Astrocyte (in vitro differentiated cells and primary cell): ENCODE data around the gene NAT14. TPM values are rescaled to one million over a fixed set of nuclear protein-coding genes. Genes with fewer than 3 reads are reported as not detected.
"Not testable (repeated sequence)": the region's sequence is repeated elsewhere in the genome, so short reads cannot be mapped to it uniquely, and the experiment has no call there.

Source experiments
- DNase-seq: peaks from one replicate; pipeline ENCODE4 v3.0.0-alpha.2; 2010; ENCODE audit warnings: low read depth
- FAIRE-seq: peaks from 2 replicates; lab custom pipeline; 2011; peaks lifted over from hg19 to GRCh38; lab: Jason Lieb, UNC
- H2AFZ ChIP-seq: 2 replicates; pipeline ENCODE4 v1.6.0; 2012; ENCODE audit warnings: low read depth, low read length, inconsistent platforms
- H3K27ac ChIP-seq: 2 replicates; pipeline ENCODE4 v1.5.1; 2011; ENCODE audit warnings: low read depth, low read length, inconsistent platforms
- H3K27me3 ChIP-seq: 2 replicates; pipeline ENCODE4 v1.6.0; 2011; ENCODE audit warnings: low read length, inconsistent platforms; ENCODE audit not compliant: insufficient read depth
- H3K36me3 ChIP-seq: 2 replicates; pipeline ENCODE4 v1.5.1; 2011; ENCODE audit warnings: low read length, inconsistent platforms; ENCODE audit not compliant: insufficient read depth
- H3K4me1 ChIP-seq: 2 replicates; pipeline ENCODE4 v1.5.1; 2011; ENCODE audit warnings: low read length, inconsistent platforms; ENCODE audit not compliant: insufficient read depth
- H3K4me2 ChIP-seq: 2 replicates; pipeline ENCODE4 v1.6.0; 2012; ENCODE audit warnings: low read length, inconsistent platforms
- H3K4me3 ChIP-seq: 2 replicates; pipeline ENCODE4 v1.5.1; 2011; ENCODE audit warnings: low read depth, mild to moderate bottlenecking, low read length, inconsistent platforms; ENCODE audit not compliant: insufficient read depth
- H3K79me2 ChIP-seq: 2 replicates; pipeline ENCODE4 v1.6.0; 2012; ENCODE audit warnings: mild to moderate bottlenecking, low read length, inconsistent platforms; ENCODE audit not compliant: insufficient read depth
- H3K9ac ChIP-seq: 2 replicates; pipeline ENCODE4 v1.6.0; 2012; ENCODE audit warnings: mild to moderate bottlenecking, low read length, inconsistent platforms
- H3K9me3 ChIP-seq: 2 replicates; pipeline ENCODE4 v1.5.1; 2012; ENCODE audit warnings: low read depth, mild to moderate bottlenecking, low read length, inconsistent platforms; ENCODE audit not compliant: insufficient read depth
- H4K20me1 ChIP-seq: 2 replicates; pipeline ENCODE4 v1.6.0; 2012; ENCODE audit warnings: low read length, inconsistent platforms; ENCODE audit not compliant: insufficient read depth
- H3K27ac Mint-ChIP-seq: one replicate; pipeline ENCODE4 v1.8.0; 2021; ENCODE audit warnings: mild to moderate bottlenecking, mixed read lengths; ENCODE audit not compliant: unreplicated experiment
- H3K27me3 Mint-ChIP-seq: one replicate; pipeline ENCODE4 v1.8.0; 2021; ENCODE audit warnings: low read depth, mixed read lengths; ENCODE audit not compliant: unreplicated experiment
- H3K36me3 Mint-ChIP-seq: one replicate; pipeline ENCODE4 v1.8.0; 2021; ENCODE audit warnings: low read depth, mixed read lengths; ENCODE audit not compliant: unreplicated experiment
- H3K4me1 Mint-ChIP-seq: one replicate; pipeline ENCODE4 v1.8.0; 2021; ENCODE audit warnings: low read depth, mixed read lengths; ENCODE audit not compliant: unreplicated experiment
- H3K4me3 Mint-ChIP-seq: one replicate; pipeline ENCODE4 v1.8.0; 2021; ENCODE audit warnings: mild to moderate bottlenecking, moderate library complexity, mixed read lengths; ENCODE audit not compliant: unreplicated experiment
- H3K9me3 Mint-ChIP-seq: one replicate; pipeline ENCODE4 v1.8.0; 2021; ENCODE audit warnings: mild to moderate bottlenecking, mixed read lengths; ENCODE audit not compliant: unreplicated experiment
- EZH2 ChIP-seq: IDR thresholded peaks from 2 replicates; pipeline ENCODE4 v1.6.1; 2012; ENCODE audit warnings: mild to moderate bottlenecking, low read length, inconsistent platforms; ENCODE audit not compliant: insufficient read depth
- total RNA-seq: library from RNA; stranded (reverse); gene quantifications from 2 replicates; pipeline ENCODE4 v1.2.1, GENCODE V29; 2021
- TF ChIP-seq, protein P1 (sequence below): IDR thresholded peaks from 2 replicates; pipeline ENCODE4 v1.5.1; 2011; ENCODE audit warnings: low read depth, mild to moderate bottlenecking, inconsistent platforms, low read length, moderate library complexity; ENCODE audit not compliant: insufficient read depth

NAT14 gene
- total RNA-seq, 1 donor from 2014 or later, result 71.2 TPM

DNA sequence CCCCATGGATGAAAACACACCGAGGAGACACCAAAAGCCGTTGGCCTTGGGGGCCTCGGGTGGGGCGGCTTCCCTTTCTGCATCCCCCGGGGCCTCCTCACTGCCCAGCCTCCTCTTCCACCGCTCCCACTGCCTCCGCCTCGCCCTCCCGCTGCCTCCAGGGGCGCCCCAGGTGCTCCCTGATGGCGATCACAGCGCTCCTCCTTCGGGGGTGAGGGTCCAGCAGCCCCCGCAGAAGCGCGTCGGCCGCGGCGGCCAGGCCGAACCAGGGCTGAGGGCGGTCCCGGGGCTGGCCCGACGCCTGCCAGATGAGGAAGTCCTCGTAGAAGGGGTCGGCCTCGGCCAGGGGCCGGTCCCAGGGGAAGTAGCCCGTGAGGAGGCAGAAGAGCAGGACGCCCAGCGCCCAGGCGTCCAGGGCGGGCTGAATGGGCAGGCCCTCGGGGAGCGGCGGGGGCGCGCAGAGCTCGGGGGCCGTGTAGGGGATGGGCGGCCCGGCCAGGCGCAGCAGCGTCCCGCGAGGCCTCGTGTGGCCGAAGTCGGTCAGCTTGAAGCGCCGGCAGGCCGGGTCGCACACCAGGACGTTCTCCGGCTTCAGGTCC, 44.7 kb downstream of the NAT14 start:
- Mint-ChIP-seq H3K27ac (no peak overlapping the region), H3K4me3 (no peak overlapping the region), H3K27me3 (no peaks in the 10 kb centered on the region), H3K4me1 (no peaks in the 10 kb centered on the region), H3K36me3 (no peaks in the 10 kb centered on the region), H3K9me3 (no peaks in the 10 kb centered on the region)
- H3K9me3 ChIP-seq, result no peaks in the 10 kb centered on the region
- no peaks in the 10 kb centered on the region for H3K79me2 ChIP-seq
- H4K20me1 ChIP-seq, result no peaks in the 10 kb centered on the region
- no peaks in the 10 kb centered on the region for H3K4me1 ChIP-seq
- H3K9ac ChIP-seq, result no peak overlapping the region
- H3K27ac ChIP-seq, result no peak overlapping the region
- FAIRE-seq, result no peak
- DNase-seq, result no peak
- H3K36me3 ChIP-seq, result no peaks in the 10 kb centered on the region
- H3K4me2 ChIP-seq, result no peak overlapping the region
- H3K27me3 ChIP-seq, result no peaks in the 10 kb centered on the region
- H2AFZ ChIP-seq, result no peak overlapping the region
- H3K4me3 ChIP-seq, result no peak overlapping the region
- no peak for TF ChIP-seq EZH2

DNA sequence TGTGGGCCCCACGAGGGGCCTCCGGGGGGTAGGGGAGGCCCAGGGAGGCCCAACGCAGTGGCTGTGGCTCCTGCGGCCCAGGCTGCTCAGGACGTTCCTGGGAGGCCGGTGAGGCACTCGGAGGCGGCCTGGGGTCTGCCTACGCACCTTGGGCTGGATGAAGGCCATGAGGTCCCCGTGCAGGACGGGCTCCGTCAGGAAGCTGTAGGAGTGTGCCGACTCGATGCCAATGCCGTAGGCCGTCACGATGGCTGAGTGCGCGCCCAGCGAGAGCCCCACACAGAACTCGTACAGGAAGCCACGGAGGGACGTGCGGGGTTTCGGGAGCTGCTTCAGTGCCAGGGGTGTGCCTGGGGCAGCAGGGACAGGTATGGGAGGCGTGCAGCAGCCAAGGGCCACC, 46.0 kb downstream of the NAT14 start:
- Histone ChIP-seq H3K9ac (no peak overlapping the region), H3K4me3 (no peak overlapping the region), H2AFZ (no peak overlapping the region), H3K36me3 (no peaks in the 10 kb centered on the region), H3K27ac (no peak overlapping the region), H3K4me2 (no peak overlapping the region), H3K27me3 (no peaks in the 10 kb centered on the region), H3K9me3 (no peaks in the 10 kb centered on the region), H4K20me1 (no peaks in the 10 kb centered on the region), H3K4me1 (no peaks in the 10 kb centered on the region), H3K79me2 (no peaks in the 10 kb centered on the region)
- no peaks in the 10 kb centered on the region for H3K4me1 Mint-ChIP-seq
- no peak overlapping the region for H3K27ac Mint-ChIP-seq
- no peak overlapping the region for H3K4me3 Mint-ChIP-seq
- FAIRE-seq (no peak), DNase-seq (no peak)
- TF ChIP-seq, protein P1, sequence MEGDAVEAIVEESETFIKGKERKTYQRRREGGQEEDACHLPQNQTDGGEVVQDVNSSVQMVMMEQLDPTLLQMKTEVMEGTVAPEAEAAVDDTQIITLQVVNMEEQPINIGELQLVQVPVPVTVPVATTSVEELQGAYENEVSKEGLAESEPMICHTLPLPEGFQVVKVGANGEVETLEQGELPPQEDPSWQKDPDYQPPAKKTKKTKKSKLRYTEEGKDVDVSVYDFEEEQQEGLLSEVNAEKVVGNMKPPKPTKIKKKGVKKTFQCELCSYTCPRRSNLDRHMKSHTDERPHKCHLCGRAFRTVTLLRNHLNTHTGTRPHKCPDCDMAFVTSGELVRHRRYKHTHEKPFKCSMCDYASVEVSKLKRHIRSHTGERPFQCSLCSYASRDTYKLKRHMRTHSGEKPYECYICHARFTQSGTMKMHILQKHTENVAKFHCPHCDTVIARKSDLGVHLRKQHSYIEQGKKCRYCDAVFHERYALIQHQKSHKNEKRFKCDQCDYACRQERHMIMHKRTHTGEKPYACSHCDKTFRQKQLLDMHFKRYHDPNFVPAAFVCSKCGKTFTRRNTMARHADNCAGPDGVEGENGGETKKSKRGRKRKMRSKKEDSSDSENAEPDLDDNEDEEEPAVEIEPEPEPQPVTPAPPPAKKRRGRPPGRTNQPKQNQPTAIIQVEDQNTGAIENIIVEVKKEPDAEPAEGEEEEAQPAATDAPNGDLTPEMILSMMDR, result no peak
- TF ChIP-seq EZH2, result no peak
- H3K36me3 Mint-ChIP-seq, result no peaks in the 10 kb centered on the region
- H3K9me3 Mint-ChIP-seq, result no peaks in the 10 kb centered on the region
- no peaks in the 10 kb centered on the region for H3K27me3 Mint-ChIP-seq

DNA sequence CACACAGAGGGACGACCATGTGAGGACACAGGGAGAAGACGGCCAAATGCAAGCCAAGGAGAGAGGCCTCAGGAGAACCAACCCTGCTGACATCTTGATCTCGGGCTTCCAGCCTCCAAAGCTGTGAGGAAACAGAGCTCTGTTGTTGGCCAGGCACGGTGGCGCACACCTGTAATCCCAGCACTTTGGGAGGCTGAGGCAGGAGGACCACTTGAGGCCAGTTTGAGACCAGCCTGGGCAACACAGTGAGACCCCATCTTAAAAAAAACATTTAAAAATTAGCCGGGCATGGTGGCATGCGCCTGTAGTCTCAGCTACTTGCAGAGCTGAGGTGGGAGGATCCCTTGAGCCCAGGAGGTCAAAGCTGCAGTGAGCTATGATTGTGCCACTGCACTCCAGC, 49.3 kb downstream of the NAT14 start:
- not testable (repeated sequence) for H3K36me3 ChIP-seq

More for the DNA sequence above, 49.3 kb downstream of the NAT14 start:
- FAIRE-seq, H3K27ac Mint-ChIP-seq, H3K4me3 ChIP-seq, H3K4me1 Mint-ChIP-seq, H3K36me3 Mint-ChIP-seq, H3K9ac ChIP-seq, H3K79me2 ChIP-seq, H3K9me3 Mint-ChIP-seq, H3K4me1 ChIP-seq, DNase-seq, H3K4me2 ChIP-seq, H2AFZ ChIP-seq, H4K20me1 ChIP-seq, H3K27me3 ChIP-seq, H3K27ac ChIP-seq, H3K4me3 Mint-ChIP-seq, H3K27me3 Mint-ChIP-seq, H3K9me3 ChIP-seq: not testable (repeated sequence)
